H1 (cell line): ENCODE data around the gene SBF2. TPM values are rescaled to one million over a fixed set of nuclear protein-coding genes. Genes with fewer than 3 reads are reported as not detected.

Experiments used
- CTCF ChIA-PET: fragments of 300-600 bp; sonication (Branson Sonifier 250); formaldehyde crosslinking; loops from one replicate; lab custom pipeline; 2021; ENCODE audit not compliant: partially characterized antibody; lab: Charles Lee
- POLR2A ChIA-PET: fragments of 300-600 bp; sonication (Branson Sonifier 250); formaldehyde crosslinking; loops from one replicate; lab custom pipeline; 2021; ENCODE audit warnings: inconsistent platforms; ENCODE audit not compliant: partially characterized antibody; lab: Charles Lee
- DNase-seq, 2 experiments: peaks; one replicate each; pipeline versions ENCODE4 v3.0.0 to v3.0.0-alpha.2; 2010 to 2022; ENCODE audit warnings: low spot score in 2 of 2, low read depth in 1 of 2, mixed read lengths in 1 of 2
- FAIRE-seq: peaks from 2 replicates; lab custom pipeline; 2011; peaks lifted over from hg19 to GRCh38; lab: Jason Lieb, UNC
- H2AFZ ChIP-seq: 2 replicates; pipeline ENCODE4 v1.8.1; 2012; ENCODE audit warnings: low read length, inconsistent platforms
- H2AK5ac ChIP-seq: 2 replicates; pipeline ENCODE4 v1.6.1; 2013; ENCODE audit warnings: low read depth, low read length
- H2BK120ac ChIP-seq: replicated peaks from 2 replicates; pipeline ENCODE3; 2013; ENCODE audit warnings: low read depth, low read length, inconsistent platforms
- H2BK12ac ChIP-seq: 2 replicates; pipeline ENCODE4 v1.6.1; 2013; ENCODE audit warnings: low read depth, low read length
- H2BK15ac ChIP-seq: 2 replicates; pipeline ENCODE4 v1.6.1; 2013; ENCODE audit warnings: low read length
- H2BK20ac ChIP-seq: 2 replicates; pipeline ENCODE4 v1.6.1; 2013; ENCODE audit warnings: low read length
- H2BK5ac ChIP-seq: 2 replicates; pipeline ENCODE4 v1.6.1; 2013; ENCODE audit warnings: low read depth, low read length
- H3K14ac ChIP-seq: 2 replicates; pipeline ENCODE4 v1.6.1; 2013; ENCODE audit warnings: inconsistent platforms; ENCODE audit not compliant: insufficient read length
- H3K18ac ChIP-seq: 2 replicates; pipeline ENCODE4 v1.6.1; 2013; ENCODE audit warnings: low read length; ENCODE audit errors: extremely low read depth
- H3K23ac ChIP-seq: 2 replicates; pipeline ENCODE4 v1.6.1; 2013; ENCODE audit warnings: inconsistent platforms; ENCODE audit not compliant: insufficient read length
- H3K23me2 ChIP-seq: 2 replicates; pipeline ENCODE4 v1.6.1; 2013; ENCODE audit warnings: low read depth, low read length
- H3K27ac ChIP-seq: 2 replicates; pipeline ENCODE4 v1.6.1; 2011; ENCODE audit warnings: low read depth, low read length, inconsistent platforms
- H3K27me3 ChIP-seq, 4 experiments: replicated peaks in 1 of 4; 1 replicate in 1 of 4; 2 replicates in 3 of 4; pipeline versions ENCODE4 v1.6.1 to v1.8.1; 2011 to 2013; ENCODE audit warnings: low read length in 3 of 4, mild to moderate bottlenecking in 3 of 4, inconsistent platforms in 2 of 4, mixed read lengths in 2 of 4, moderate library complexity in 1 of 4; ENCODE audit not compliant: control insufficient read depth in 3 of 4, insufficient read depth in 3 of 4; ENCODE audit errors: extremely low read depth in 1 of 4
- H3K36me3 ChIP-seq, 4 experiments: 2 replicates each; pipeline versions ENCODE4 v1.6.1 to v1.8.1; 2011 to 2013; ENCODE audit warnings: mild to moderate bottlenecking in 4 of 4, low read length in 3 of 4, moderate library complexity in 2 of 4, control low read depth in 1 of 4, inconsistent platforms in 1 of 4; ENCODE audit not compliant: insufficient read depth in 4 of 4, control insufficient read depth in 2 of 4
- H3K4ac ChIP-seq: replicated peaks from 2 replicates; pipeline ENCODE3; 2013; ENCODE audit warnings: low read length, low read depth, mixed read lengths, inconsistent platforms; ENCODE audit not compliant: insufficient read length
- H3K4me1 ChIP-seq, 4 experiments: replicated peaks in 1 of 4; 1 replicate in 1 of 4; 2 replicates in 3 of 4; pipeline versions ENCODE4 v1.6.1 to v1.8.1; 2011 to 2013; ENCODE audit warnings: low read length in 3 of 4, inconsistent platforms in 2 of 4, mixed read lengths in 1 of 4; ENCODE audit not compliant: insufficient read depth in 4 of 4, control insufficient read depth in 3 of 4
- H3K4me2 ChIP-seq, 2 experiments: 2 replicates each; pipeline versions ENCODE4 v1.6.1 to v1.8.1; 2011 to 2013; ENCODE audit warnings: low read depth in 2 of 2, low read length in 2 of 2, control low read depth in 1 of 2, inconsistent platforms in 1 of 2, mild to moderate bottlenecking in 1 of 2; ENCODE audit not compliant: insufficient read depth in 1 of 2
- H3K4me3 ChIP-seq, 4 experiments: fragments of 200-600, 300-600 bp in 1 of 4; sonication (generic), shearing (Covaris generic), sonication (Bioruptor Twin) in 1 of 4; 2 replicates each; pipeline versions ENCODE4 v1.5.1 to v1.8.1; 2011 to 2016; ENCODE audit warnings: low read length in 4 of 4, low read depth in 3 of 4, control low read depth in 2 of 4, inconsistent platforms in 2 of 4, mild to moderate bottlenecking in 2 of 4, mixed read lengths in 1 of 4, moderate library complexity in 1 of 4; ENCODE audit not compliant: insufficient read depth in 2 of 4; ENCODE audit errors: extremely low read depth in 1 of 4
- H3K56ac ChIP-seq: replicated peaks from 2 replicates; pipeline ENCODE3; 2013; ENCODE audit warnings: low read depth, mild to moderate bottlenecking, mixed read lengths, low read length, inconsistent platforms; ENCODE audit not compliant: insufficient read length
- H3K79me1 ChIP-seq: 2 replicates; pipeline ENCODE4 v1.6.1; 2013; ENCODE audit warnings: low read depth, low read length, control low read depth
- H3K79me2 ChIP-seq, 2 experiments: 2 replicates each; pipeline versions ENCODE4 v1.6.1 to v1.8.1; 2012 to 2013; ENCODE audit warnings: low read length in 2 of 2, mild to moderate bottlenecking in 2 of 2, inconsistent platforms in 1 of 2; ENCODE audit not compliant: insufficient read depth in 2 of 2, control insufficient read depth in 1 of 2
- H3K9ac ChIP-seq, 4 experiments: replicated peaks in 1 of 4; 1 replicate in 1 of 4; 2 replicates in 3 of 4; pipeline versions ENCODE4 v1.6.1 to v1.8.1; 2011 to 2013; ENCODE audit warnings: low read depth in 3 of 4, low read length in 3 of 4, control low read depth in 2 of 4, mild to moderate bottlenecking in 2 of 4, moderate library complexity in 2 of 4, inconsistent platforms in 1 of 4; ENCODE audit errors: extremely low read depth in 1 of 4
- H3K9me3 ChIP-seq, 2 experiments: 2 replicates each; pipeline versions ENCODE4 v1.6.1 to v1.8.1; 2012 to 2013; ENCODE audit warnings: mild to moderate bottlenecking in 2 of 2, moderate library complexity in 2 of 2, control low read depth in 1 of 2, inconsistent platforms in 1 of 2, low read depth in 1 of 2, low read length in 1 of 2, mixed read lengths in 1 of 2; ENCODE audit not compliant: insufficient read depth in 2 of 2
- H4K20me1 ChIP-seq, 2 experiments: replicated peaks in 1 of 2; 2 replicates each; pipeline versions ENCODE3 to v1.8.1; 2011 to 2013; ENCODE audit warnings: inconsistent platforms in 2 of 2, low read length in 2 of 2, mild to moderate bottlenecking in 1 of 2; ENCODE audit not compliant: insufficient read depth in 2 of 2, control insufficient read depth in 1 of 2
- H4K5ac ChIP-seq: 2 replicates; pipeline ENCODE4 v1.6.1; 2013; ENCODE audit warnings: low read length, low read depth, mixed read lengths, inconsistent platforms; ENCODE audit not compliant: insufficient read length
- H4K8ac ChIP-seq: 2 replicates; pipeline ENCODE4 v1.8.0; 2013; ENCODE audit warnings: mild to moderate bottlenecking, moderate library complexity, low read length, inconsistent platforms; ENCODE audit not compliant: insufficient read depth; ENCODE audit errors: extremely low read depth
- H4K91ac ChIP-seq: replicated peaks from 2 replicates; pipeline ENCODE3; 2013; ENCODE audit warnings: low read length, mixed read lengths, inconsistent platforms; ENCODE audit not compliant: insufficient read length
- BCL11A ChIP-seq, 2 experiments: IDR thresholded peaks; one replicate each; pipeline ENCODE4 v1.6.1; 2011; ENCODE audit warnings: low read depth in 2 of 2, low read length in 2 of 2, mild to moderate bottlenecking in 2 of 2
- JUN ChIP-seq: IDR thresholded peaks from 2 replicates; pipeline ENCODE4 v1.6.1; 2011; ENCODE audit warnings: low read depth, mild to moderate bottlenecking, improper control_type of control experiment, low read length
- KDM5A ChIP-seq: fragments of 200-600 bp; IDR thresholded peaks from 2 replicates; pipeline ENCODE4 v1.7.1; 2012; ENCODE audit warnings: mild to moderate bottlenecking, low read length, inconsistent platforms, mixed read lengths
- POLR2AphosphoS5 ChIP-seq: IDR thresholded peaks from 2 replicates; pipeline ENCODE4 v1.6.1; 2011; ENCODE audit warnings: low read depth, low read length
- POU5F1 ChIP-seq: IDR thresholded peaks from 2 replicates; pipeline ENCODE4 v1.6.1; 2011; ENCODE audit warnings: low read depth, mild to moderate bottlenecking, low read length, moderate library complexity
- YY1 ChIP-seq: IDR thresholded peaks from 2 replicates; pipeline ENCODE4 v1.6.1; 2011; ENCODE audit warnings: low read depth, mild to moderate bottlenecking, low read length
- WGBS, 2 experiments: shearing (Covaris generic) in 1 of 2; methylation state at CpG; one replicate each; pipeline versions ENCODE4 v1.1.6 to v1.1.7; 2013 to 2015; ENCODE audit warnings: low lambda C conversion rate in 2 of 2, mixed read lengths in 2 of 2, inconsistent platforms in 1 of 2, low coverage in 1 of 2, missing lambda C conversion rate in 1 of 2; ENCODE audit not compliant: insufficient replicate concordance in 2 of 2, insufficient coverage in 1 of 2, insufficient read length in 1 of 2; ENCODE audit errors: extremely low coverage in 1 of 2, missing lambda C conversion rate in 1 of 2; 5-methylcytosine and 5-hydroxymethylcytosine counted together
- polyA plus RNA-seq, 7 experiments: library from polyadenylated mRNA; depleted of rRNA in 3 of 7; stranded (reverse) in 5 of 7; unstranded in 2 of 7; fragments of >200 nt in 5 of 7; fragments of 200-250 nt in 2 of 7; gene quantifications; 1 replicate in 5 of 7; 2 replicates in 1 of 7; 4 replicates in 1 of 7; pipeline versions ENCODE4 v1.2.1 to v1.2.3, GENCODE V29; 2011 to 2013; ENCODE audit warnings: missing spikeins in 2 of 7, mixed read lengths in 2 of 7
- total RNA-seq: library from RNA; stranded (reverse); fragmentation: NEBNext Ultra II Directional; extraction: Animal tissue kit (Norgen Biotek cat#: 25700); gene quantifications from 2 replicates; pipeline ENCODE4 v1.2.1, GENCODE V29; 2021

SBF2 gene
- total and polyA plus RNA-seq, 2 of the 8 experiments (the other 6 are each of a cell fraction or from before 2014, with no cell fraction given) = 36.7 to 50.5 TPM

GRCh38 chr11:10017050-10017449 is 277.0 kb downstream of the SBF2 start:
- no peak overlapping the region for H3K27ac ChIP-seq
- H4K5ac ChIP-seq = no peak overlapping the region
- H3K79me2 ChIP-seq = no peaks in the 10 kb centered on the region
- H2BK20ac ChIP-seq = no peak overlapping the region
- H3K14ac ChIP-seq = no peak overlapping the region
- no peak overlapping the region for H3K4me2 ChIP-seq
- no peak overlapping the region for H4K8ac ChIP-seq
- no peak overlapping the region for H3K18ac ChIP-seq
- H4K20me1 ChIP-seq = no peaks in the 10 kb centered on the region
- TF ChIP-seq POLR2AphosphoS5 (no peak), KDM5A (no peak), JUN (no peak), POU5F1 (no peak), YY1 (no peak), BCL11A (IDR thresholded peaks at IDR 0.05; ENCODE audit: low read depth in 2 of 2, low read length in 2 of 2) (no peak)
- TF ChIP-seq, all 59 proteins: peak for 0
- H3K9ac ChIP-seq = no peak overlapping the region
- no peak overlapping the region for H2BK5ac ChIP-seq
- H2BK12ac ChIP-seq = no peak overlapping the region
- H3K9me3 ChIP-seq = 0 out of 4 replicates have a peak, but pooled peaks cover 0 to 3% of the 10 kb centered on the region in 2 experiments
- H3K4me3 ChIP-seq = no peak overlapping the region
- ChIA-PET CTCF (interaction anchor here (0.5 to 1.6 kb wide), 4 partner anchors 15 to 350 kb away, joined by 3 to 4 read pairs (median 3); no protein-coding TSS in a partner anchor), POLR2A (no interaction called here)
- H3K79me1 ChIP-seq = no peaks in the 10 kb centered on the region
- FAIRE-seq = no peak
- no peak overlapping the region for H2BK120ac ChIP-seq
- no peak overlapping the region for H2AK5ac ChIP-seq
- no peaks in the 10 kb centered on the region for H3K27me3 ChIP-seq
- no peak for DNase-seq
- no peak overlapping the region for H3K23ac ChIP-seq
- no peak overlapping the region for H2AFZ ChIP-seq
- no peaks in the 10 kb centered on the region for H3K36me3 ChIP-seq
- H3K23me2 ChIP-seq = no peaks in the 10 kb centered on the region
- no peak overlapping the region for H3K56ac ChIP-seq
- no peak overlapping the region for H4K91ac ChIP-seq
- WGBS, 2 experiments = 96% methylated on average over 1 of the region's 1 CpG; no CpG with 5 or more reads in 1 of the 2 experiments
- H3K4me1 ChIP-seq = peaks cover 0 to 6% (median 3%) of the 10 kb centered on the region in 4 experiments; a peak in 4 of 7 replicates
- H3K4ac ChIP-seq = no peak overlapping the region
- no peak overlapping the region for H2BK15ac ChIP-seq
